Measurements from ENCODE around the gene SLC46A3. TPM values are rescaled to one million over a fixed set of nuclear protein-coding genes. Genes with fewer than 3 reads are reported as not detected.
"Not testable (repeated sequence)": the region's sequence is repeated elsewhere in the genome, so short reads cannot be mapped to it uniquely, and the experiment has no call there.

Gene SLC46A3
- total RNA-seq, 2 experiments from 2014 or later = 4.3 to 10.2 TPM

DNA sequence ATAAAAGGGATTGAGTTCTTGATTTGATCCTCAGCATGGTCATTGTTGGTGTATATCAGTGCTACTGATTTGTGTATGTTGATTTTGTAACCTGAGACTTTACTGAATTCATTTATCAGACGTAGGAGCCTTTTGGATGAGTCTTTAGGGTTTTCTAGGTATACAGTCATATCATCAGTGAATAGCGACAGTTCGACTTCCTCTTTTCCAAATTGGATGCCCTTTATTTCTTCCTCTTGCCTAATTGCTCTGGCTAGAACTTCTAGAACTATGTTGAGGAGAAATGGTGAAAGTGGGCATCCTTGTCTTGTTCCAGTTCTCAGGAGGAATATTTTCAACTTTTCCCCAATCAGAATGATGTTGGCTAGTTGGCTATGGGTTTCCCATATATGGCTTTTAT is 32.9 kb downstream of the SLC46A3 start:
- POLR2A ChIA-PET = no interaction called here
- Histone ChIP-seq H3K36me3 (ENCODE audit: insufficient read depth, low read length) (no peaks in the 10 kb centered on the region; the same call in 1 of the 2 replicates), H3K4me2 (ENCODE audit: low read length) (no peak overlapping the region), H3K4me1 (ENCODE audit: insufficient read depth, low read length, poor library complexity, severe bottlenecking) (no peaks in the 10 kb centered on the region), H3K27ac (ENCODE audit: low read depth, low read length, poor library complexity, severe bottlenecking) (no peak overlapping the region), H4K20me1 (ENCODE audit: insufficient read depth, low read length) (no peaks in the 10 kb centered on the region), H2AFZ (ENCODE audit: low read length) (no peak overlapping the region), H3K9me3 (ENCODE audit: low read length) (no peaks in the 10 kb centered on the region), H3K79me2 (ENCODE audit: insufficient read depth, low read depth, low read length) (no peaks in the 10 kb centered on the region), H3K9me2 (ENCODE audit: insufficient read depth, low read length) (no peaks in the 10 kb centered on the region), H3K4me3 (ENCODE audit: low read depth, low read length, poor library complexity, severe bottlenecking) (no peak overlapping the region)
- intact Hi-C loops (cut with micrococcal nuclease; ENCODE audit: unreplicated experiment) = no loop called here
- CTCF ChIA-PET (ENCODE audit: unreplicated experiment) = no interaction called here
- no peak for DNase-seq (ENCODE audit: low spot score)
- no TSS peak for BruUV-seq (replicated peaks)
- TF ChIP-seq, protein P1, sequence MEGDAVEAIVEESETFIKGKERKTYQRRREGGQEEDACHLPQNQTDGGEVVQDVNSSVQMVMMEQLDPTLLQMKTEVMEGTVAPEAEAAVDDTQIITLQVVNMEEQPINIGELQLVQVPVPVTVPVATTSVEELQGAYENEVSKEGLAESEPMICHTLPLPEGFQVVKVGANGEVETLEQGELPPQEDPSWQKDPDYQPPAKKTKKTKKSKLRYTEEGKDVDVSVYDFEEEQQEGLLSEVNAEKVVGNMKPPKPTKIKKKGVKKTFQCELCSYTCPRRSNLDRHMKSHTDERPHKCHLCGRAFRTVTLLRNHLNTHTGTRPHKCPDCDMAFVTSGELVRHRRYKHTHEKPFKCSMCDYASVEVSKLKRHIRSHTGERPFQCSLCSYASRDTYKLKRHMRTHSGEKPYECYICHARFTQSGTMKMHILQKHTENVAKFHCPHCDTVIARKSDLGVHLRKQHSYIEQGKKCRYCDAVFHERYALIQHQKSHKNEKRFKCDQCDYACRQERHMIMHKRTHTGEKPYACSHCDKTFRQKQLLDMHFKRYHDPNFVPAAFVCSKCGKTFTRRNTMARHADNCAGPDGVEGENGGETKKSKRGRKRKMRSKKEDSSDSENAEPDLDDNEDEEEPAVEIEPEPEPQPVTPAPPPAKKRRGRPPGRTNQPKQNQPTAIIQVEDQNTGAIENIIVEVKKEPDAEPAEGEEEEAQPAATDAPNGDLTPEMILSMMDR (conservative IDR thresholded peaks at IDR 0.05; ENCODE audit: low read length) = no peak
- TF ChIP-seq EZH2phosphoT487 (IDR thresholded peaks at IDR 0.05; ENCODE audit: borderline replicate concordance, low read depth, low read length) = no peak

DNA sequence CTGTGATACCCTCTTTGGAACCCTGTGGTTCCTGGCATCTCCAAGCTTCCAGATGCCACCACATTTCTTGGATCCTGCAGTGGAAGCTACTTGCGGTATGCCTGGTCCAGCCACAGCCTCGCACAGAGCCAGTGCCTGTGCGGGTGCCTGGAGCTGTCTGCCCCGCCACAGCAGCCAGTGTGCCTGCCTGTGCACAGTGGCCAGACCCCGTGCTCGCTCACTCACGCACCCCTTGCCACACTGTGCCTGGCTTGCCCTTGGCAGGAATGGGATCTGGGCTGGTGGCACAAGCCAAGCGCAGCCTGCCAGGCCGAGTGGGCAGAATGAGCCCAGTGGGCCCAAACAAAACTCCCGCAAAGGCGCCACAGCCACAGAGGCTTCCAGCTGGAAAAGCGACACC is 33.7 kb downstream of the SLC46A3 start:
- Histone ChIP-seq H3K36me3 (ENCODE audit: insufficient read depth, low read length) (no peaks in the 10 kb centered on the region; the same call in 1 of the 2 replicates), H3K79me2 (ENCODE audit: insufficient read depth, low read depth, low read length) (no peaks in the 10 kb centered on the region), H3K4me3 (ENCODE audit: low read depth, low read length, poor library complexity, severe bottlenecking) (no peak overlapping the region), H4K20me1 (ENCODE audit: insufficient read depth, low read length) (no peaks in the 10 kb centered on the region), H3K9me2 (ENCODE audit: insufficient read depth, low read length) (no peaks in the 10 kb centered on the region), H3K4me2 (ENCODE audit: low read length) (no peak overlapping the region), H3K4me1 (ENCODE audit: insufficient read depth, low read length, poor library complexity, severe bottlenecking) (no peaks in the 10 kb centered on the region), H3K27ac (ENCODE audit: low read depth, low read length, poor library complexity, severe bottlenecking) (no peak overlapping the region), H2AFZ (ENCODE audit: low read length) (no peak overlapping the region), H3K9me3 (ENCODE audit: low read length) (no peaks in the 10 kb centered on the region)
- BruUV-seq (replicated peaks) = no TSS peak
- intact Hi-C loops (cut with micrococcal nuclease; ENCODE audit: unreplicated experiment) = no loop called here
- ChIA-PET POLR2A (no interaction called here), CTCF (ENCODE audit: unreplicated experiment) (no interaction called here)
- DNase-seq (ENCODE audit: low spot score) = no peak
- TF ChIP-seq, protein P1 (conservative IDR thresholded peaks at IDR 0.05; ENCODE audit: low read length) = no peak
- no peak for TF ChIP-seq EZH2phosphoT487 (IDR thresholded peaks at IDR 0.05; ENCODE audit: borderline replicate concordance, low read depth, low read length)

DNA sequence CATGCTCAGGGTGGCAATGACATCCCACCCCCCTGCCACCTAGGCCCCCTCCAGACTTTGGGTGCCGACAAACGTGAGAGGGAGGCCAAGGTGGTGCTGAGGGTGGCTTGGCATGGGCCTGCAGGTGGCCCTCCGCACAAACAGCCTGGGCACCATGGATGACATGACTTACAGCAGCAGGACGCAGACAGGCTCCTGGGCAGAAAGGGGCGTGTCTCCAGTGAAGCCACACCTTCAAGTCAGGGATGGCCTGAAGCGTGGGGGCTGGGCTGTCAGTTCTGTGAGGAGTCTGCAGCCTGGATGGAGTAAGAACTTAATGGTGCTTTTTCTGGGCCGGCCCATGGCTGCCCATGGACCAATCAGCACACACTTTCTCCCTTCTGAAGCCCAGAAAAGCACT is 34.5 kb downstream of the SLC46A3 start:
- no TSS peak for BruUV-seq (replicated peaks)
- no peaks in the 10 kb centered on the region for H3K9me3 ChIP-seq (ENCODE audit: low read length)
- no peaks in the 10 kb centered on the region for H3K79me2 ChIP-seq (ENCODE audit: insufficient read depth, low read depth, low read length)
- no peak overlapping the region for H3K4me3 ChIP-seq (ENCODE audit: low read depth, low read length, poor library complexity, severe bottlenecking)
- POLR2A ChIA-PET = no interaction called here
- TF ChIP-seq, protein P1 (conservative IDR thresholded peaks at IDR 0.05; ENCODE audit: low read length) = no peak
- no peak for TF ChIP-seq EZH2phosphoT487 (IDR thresholded peaks at IDR 0.05; ENCODE audit: borderline replicate concordance, low read depth, low read length)
- CTCF ChIA-PET (ENCODE audit: unreplicated experiment) = no interaction called here
- no peaks in the 10 kb centered on the region for H3K9me2 ChIP-seq (ENCODE audit: insufficient read depth, low read length)
- DNase-seq (ENCODE audit: low spot score) = no peak
- H3K4me1 ChIP-seq (ENCODE audit: insufficient read depth, low read length, poor library complexity, severe bottlenecking) = no peaks in the 10 kb centered on the region
- no peaks in the 10 kb centered on the region for H4K20me1 ChIP-seq (ENCODE audit: insufficient read depth, low read length)
- peaks cover 8% of the 10 kb centered on the region for H3K36me3 ChIP-seq (ENCODE audit: insufficient read depth, low read length)
- no peak overlapping the region for H3K27ac ChIP-seq (ENCODE audit: low read depth, low read length, poor library complexity, severe bottlenecking)
- no peak overlapping the region for H3K4me2 ChIP-seq (ENCODE audit: low read length)
- H2AFZ ChIP-seq (ENCODE audit: low read length) = no peak overlapping the region
- intact Hi-C loops (cut with micrococcal nuclease; ENCODE audit: unreplicated experiment) = no loop called here

DNA sequence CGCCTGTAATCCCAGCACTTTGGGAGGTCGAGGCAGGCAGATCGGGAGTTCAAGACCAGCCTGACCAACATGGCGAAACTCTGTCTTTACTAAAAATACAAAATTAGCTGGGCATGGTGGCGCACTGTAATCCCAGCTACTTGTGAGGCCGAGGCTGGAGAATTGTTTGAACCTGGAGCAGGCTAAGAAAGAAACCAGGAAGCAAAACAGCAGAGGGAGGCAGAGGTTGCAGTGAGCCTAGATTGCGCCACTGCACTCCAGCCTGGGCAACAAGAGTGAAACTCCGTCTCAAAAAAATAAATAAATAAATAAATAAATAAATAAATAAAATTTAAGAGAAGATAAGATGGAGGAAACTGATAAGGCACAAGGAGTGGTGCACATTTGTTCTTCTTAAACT is 35.6 kb downstream of the SLC46A3 start:
- H3K4me3 ChIP-seq (ENCODE audit: low read depth, low read length, poor library complexity, severe bottlenecking); CTCF ChIA-PET (ENCODE audit: unreplicated experiment); intact Hi-C loops (cut with micrococcal nuclease; ENCODE audit: unreplicated experiment); H3K79me2 ChIP-seq (ENCODE audit: insufficient read depth, low read depth, low read length); H3K4me2 ChIP-seq (ENCODE audit: low read length); H2AFZ ChIP-seq (ENCODE audit: low read length); BruUV-seq (replicated peaks); H3K4me1 ChIP-seq (ENCODE audit: insufficient read depth, low read length, poor library complexity, severe bottlenecking); POLR2A ChIA-PET; DNase-seq (ENCODE audit: low spot score); H4K20me1 ChIP-seq (ENCODE audit: insufficient read depth, low read length); H3K9me3 ChIP-seq (ENCODE audit: low read length); H3K9me2 ChIP-seq (ENCODE audit: insufficient read depth, low read length); H3K27ac ChIP-seq (ENCODE audit: low read depth, low read length, poor library complexity, severe bottlenecking): not testable (repeated sequence)
- H3K36me3 ChIP-seq (ENCODE audit: insufficient read depth, low read length) = peaks cover 19% of the 10 kb centered on the region
